NT2/D1 (cell line): ENCODE measurements around the gene LPP.

ENCODE experiments used
- DNase-seq: peaks from one replicate; pipeline ENCODE4 v3.0.0-alpha.2; 2011; ENCODE audit warnings: low read depth, low spot score
- H3K27me3 ChIP-seq: 2 replicates; pipeline ENCODE4 v1.6.0; 2011; ENCODE audit warnings: mild to moderate bottlenecking; ENCODE audit not compliant: insufficient read length, insufficient read depth
- H3K36me3 ChIP-seq: 2 replicates; pipeline ENCODE4 v1.6.1; 2011; ENCODE audit warnings: mild to moderate bottlenecking, low read length, mixed read lengths; ENCODE audit not compliant: insufficient read depth, insufficient read length
- H3K4me1 ChIP-seq: 2 replicates; pipeline ENCODE4 v1.5.1; 2011; ENCODE audit not compliant: insufficient read depth, insufficient read length
- H3K4me3 ChIP-seq: 2 replicates; pipeline ENCODE4 v1.5.1; 2011; ENCODE audit warnings: low read depth; ENCODE audit not compliant: insufficient read length
- H3K9ac ChIP-seq: 2 replicates; pipeline ENCODE4 v1.6.0; 2011; ENCODE audit warnings: low read depth; ENCODE audit not compliant: insufficient read length
- H3K9me3 ChIP-seq: 2 replicates; pipeline ENCODE4 v1.5.1; 2011; ENCODE audit warnings: mild to moderate bottlenecking, low read length; ENCODE audit not compliant: insufficient read depth
- SUZ12 ChIP-seq: IDR thresholded peaks from 2 replicates; pipeline ENCODE4 v1.6.1; 2011; ENCODE audit not compliant: insufficient read length, insufficient read depth; ENCODE audit errors: extremely low read depth
- YY1 ChIP-seq: IDR thresholded peaks from 2 replicates; pipeline ENCODE4 v1.6.1; 2011; ENCODE audit not compliant: insufficient read length, insufficient read depth
- ZNF274 ChIP-seq: IDR thresholded peaks from 2 replicates; pipeline ENCODE4 v1.6.1; 2011; ENCODE audit warnings: mild to moderate bottlenecking, low read depth, low read length

The LPP gene

GRCh38 chr3:188255190-188255589, 101.2 kb downstream of the LPP start:
- TF ChIP-seq ZNF274: no peak
- no peak for TF ChIP-seq SUZ12
- TF ChIP-seq YY1: no peak
- H3K9ac ChIP-seq: no peak overlapping the region
- H3K9me3 ChIP-seq: no peaks in the 10 kb centered on the region; the same call in 1 of the 2 replicates
- H3K4me3 ChIP-seq: no peak overlapping the region
- no peak for DNase-seq
- H3K36me3 ChIP-seq: peaks cover 18% of the 10 kb centered on the region
- no peaks in the 10 kb centered on the region for H3K27me3 ChIP-seq
- no peaks in the 10 kb centered on the region for H3K4me1 ChIP-seq

GRCh38 chr3:188256758-188257157, 102.8 kb downstream of the LPP start:
- Histone ChIP-seq H3K9ac (no peak overlapping the region), H3K4me1 (no peaks in the 10 kb centered on the region), H3K4me3 (no peak overlapping the region), H3K36me3 (peaks cover 15% of the 10 kb centered on the region), H3K9me3 (no peaks in the 10 kb centered on the region; the same call in 1 of the 2 replicates), H3K27me3 (no peaks in the 10 kb centered on the region)
- DNase-seq: no peak
- TF ChIP-seq YY1 (no peak), ZNF274 (no peak), SUZ12 (no peak)

- Histone ChIP-seq H3K36me3 (peaks cover 15% of the 10 kb centered on the region), H3K9ac (no peak overlapping the region), H3K9me3 (no peaks in the 10 kb centered on the region; the same call in 1 of the 2 replicates), H3K4me3 (no peak overlapping the region), H3K27me3 (no peaks in the 10 kb centered on the region), H3K4me1 (no peaks in the 10 kb centered on the region)
- DNase-seq: no peak
- TF ChIP-seq YY1: no peak
- TF ChIP-seq SUZ12: no peak
- no peak for TF ChIP-seq ZNF274
These were observed 103.5 kb downstream of the LPP start for GRCh38 chr3:188257384-188258026.

GRCh38 chr3:188259191-188259590, 105.2 kb downstream of the LPP start:
- Histone ChIP-seq H3K9ac (no peak overlapping the region), H3K4me1 (no peaks in the 10 kb centered on the region), H3K36me3 (peaks cover 20% of the 10 kb centered on the region), H3K27me3 (no peaks in the 10 kb centered on the region), H3K9me3 (no peaks in the 10 kb centered on the region), H3K4me3 (no peak overlapping the region)
- no peak for TF ChIP-seq YY1
- no peak for TF ChIP-seq SUZ12
- TF ChIP-seq ZNF274: no peak
- DNase-seq: no peak

GRCh38 chr3:188259596-188259995, 105.6 kb downstream of the LPP start:
- H3K27me3 ChIP-seq: no peaks in the 10 kb centered on the region
- H3K9ac ChIP-seq: no peak overlapping the region
- H3K4me1 ChIP-seq: no peaks in the 10 kb centered on the region
- no peak overlapping the region for H3K4me3 ChIP-seq
- peaks cover 18% of the 10 kb centered on the region for H3K36me3 ChIP-seq
- DNase-seq: no peak
- TF ChIP-seq YY1 (no peak), SUZ12 (no peak), ZNF274 (no peak)
- H3K9me3 ChIP-seq: no peaks in the 10 kb centered on the region

GRCh38 chr3:188261011-188261410, 107.1 kb downstream of the LPP start:
- Histone ChIP-seq H3K9ac (no peak overlapping the region), H3K27me3 (no peaks in the 10 kb centered on the region), H3K4me1 (no peaks in the 10 kb centered on the region), H3K9me3 (no peaks in the 10 kb centered on the region), H3K4me3 (no peak overlapping the region), H3K36me3 (peaks cover 9% of the 10 kb centered on the region)
- no peak for DNase-seq
- TF ChIP-seq YY1 (no peak), ZNF274 (no peak), SUZ12 (no peak)

- H3K36me3 ChIP-seq: peaks cover 13% of the 10 kb centered on the region
These were observed 108.5 kb downstream of the LPP start for GRCh38 chr3:188262488-188262887.

More at GRCh38 chr3:188262488-188262887, 108.5 kb downstream of the LPP start:
- TF ChIP-seq YY1 (no peak), SUZ12 (no peak), ZNF274 (no peak)
- no peak for DNase-seq
- Histone ChIP-seq H3K4me1 (no peaks in the 10 kb centered on the region), H3K9me3 (no peaks in the 10 kb centered on the region), H3K9ac (no peak overlapping the region), H3K27me3 (no peaks in the 10 kb centered on the region), H3K4me3 (no peak overlapping the region)
